HG03108 (cell line): ENCODE results near the gene ISM1.
A peak's percentile ranks its signal among the peaks of the same experiment; 100 is the strongest.

Experiments
- ATAC-seq: cut with Tn5 transposase; IDR thresholded peaks from one replicate; pipeline ENCODE4 v1.9.1; 2021; ENCODE audit warnings: moderate library complexity; ENCODE audit not compliant: unreplicated experiment

The ISM1 gene

GRCh38 chr20:13220904-13221297, at the start of gene ISM1:
TSS of gene ISM1 (plus strand) at chr20:13221274. CDS start at chr20:13221777, 503 bp downstream.
- ATAC-seq: peak; percentile 22

GRCh38 chr20:13173201-13173600, 47.9 kb upstream of the ISM1 start:
- no peak for ATAC-seq

GRCh38 chr20:13174402-13174801, 46.7 kb upstream of the ISM1 start:
- ATAC-seq: no peak

- ATAC-seq: no peak
These were observed 39.8 kb upstream of the ISM1 start for GRCh38 chr20:13180986-13181889.

- no peak for ATAC-seq
These were observed 38.1 kb upstream of the ISM1 start for GRCh38 chr20:13183005-13183404.

GRCh38 chr20:13186043-13186774, 34.9 kb upstream of the ISM1 start:
- ATAC-seq: no peak

GRCh38 chr20:13187899-13188298, 33.2 kb upstream of the ISM1 start:
- ATAC-seq: no peak

GRCh38 chr20:13199279-13199678, 21.8 kb upstream of the ISM1 start:
- no peak for ATAC-seq

GRCh38 chr20:13200767-13201500, 20.1 kb upstream of the ISM1 start:
- ATAC-seq: no peak

GRCh38 chr20:13202565-13202964, 18.5 kb upstream of the ISM1 start:
- no peak for ATAC-seq

- ATAC-seq: no peak
These were observed 15.6 kb upstream of the ISM1 start for GRCh38 chr20:13205425-13205824.

GRCh38 chr20:13205848-13206434, 15.1 kb upstream of the ISM1 start:
- no peak for ATAC-seq

GRCh38 chr20:13207016-13207415, 14.1 kb upstream of the ISM1 start:
- no peak for ATAC-seq

- ATAC-seq: no peak
These were observed 9.0 kb upstream of the ISM1 start for GRCh38 chr20:13211956-13212618.

- no peak for ATAC-seq
These were observed 8.3 kb upstream of the ISM1 start for GRCh38 chr20:13212750-13213149.

- ATAC-seq: no peak
These were observed 7.7 kb upstream of the ISM1 start for GRCh38 chr20:13213335-13213734.

- ATAC-seq: no peak
These were observed 4.5 kb upstream of the ISM1 start for GRCh38 chr20:13216533-13216932.

- no peak for ATAC-seq
These were observed 1.5 kb upstream of the ISM1 start for GRCh38 chr20:13219327-13220193.

GRCh38 chr20:13220194-13220903, 725 bp upstream of the ISM1 start:
- ATAC-seq: no peak
